PC-3 (cell line): ENCODE data around the gene UBE2H.

Experiments used
- CTCF ChIP-seq: fragments of 300-600 bp; sonication (generic); conservative IDR thresholded peaks from 2 replicates; pipeline ENCODE4 v1.5.1; 2017; ENCODE audit warnings: antibody characterized with exemption, low read depth, mild to moderate bottlenecking, low read length
- EZH2 ChIP-seq: fragments of 300-600 bp; sonication (generic); IDR thresholded peaks from one replicate; pipeline ENCODE4 v1.6.1; 2017; ENCODE audit warnings: antibody characterized with exemption, mild to moderate bottlenecking, low read length; ENCODE audit not compliant: unreplicated experiment
- EZH2phosphoT487 ChIP-seq: fragments of 300-600 bp; sonication (generic); IDR thresholded peaks from 2 replicates; pipeline ENCODE4 v1.6.1; 2018; ENCODE audit warnings: mild to moderate bottlenecking, antibody characterized with exemption, low read length, borderline replicate concordance

- no peak for TF ChIP-seq CTCF
- no peak for TF ChIP-seq EZH2
- TF ChIP-seq EZH2phosphoT487: no peak
These were observed 169.2 kb downstream of the UBE2H start for GRCh38 chr7:129783584-129783919.
